Measurements from ENCODE around the gene GDNF.

DNA sequence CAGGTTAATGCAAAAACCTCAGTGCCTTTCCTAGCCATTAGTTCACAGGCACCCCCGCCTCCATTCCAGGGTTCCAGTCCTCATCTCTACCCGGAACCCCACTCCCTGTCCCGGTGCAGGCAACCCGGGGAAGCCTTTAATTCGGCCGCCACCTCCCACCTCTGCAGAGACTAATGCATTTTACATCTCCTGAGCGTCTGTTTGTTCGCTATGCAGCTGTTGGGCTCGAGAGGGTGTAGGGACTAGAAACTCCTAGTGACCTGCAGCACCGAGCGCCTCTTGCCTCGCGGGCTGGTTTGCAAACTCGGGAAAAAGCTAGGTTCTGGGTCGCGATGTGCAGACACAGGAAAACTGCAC lies 3.6 kb downstream of the GDNF start:
- TF ChIP-seq EP300 (IDR thresholded peaks at IDR 0.05) (no peak), POLR2A (IDR thresholded peaks at IDR 0.05) (no peak)
- TF ChIP-seq, protein P1, sequence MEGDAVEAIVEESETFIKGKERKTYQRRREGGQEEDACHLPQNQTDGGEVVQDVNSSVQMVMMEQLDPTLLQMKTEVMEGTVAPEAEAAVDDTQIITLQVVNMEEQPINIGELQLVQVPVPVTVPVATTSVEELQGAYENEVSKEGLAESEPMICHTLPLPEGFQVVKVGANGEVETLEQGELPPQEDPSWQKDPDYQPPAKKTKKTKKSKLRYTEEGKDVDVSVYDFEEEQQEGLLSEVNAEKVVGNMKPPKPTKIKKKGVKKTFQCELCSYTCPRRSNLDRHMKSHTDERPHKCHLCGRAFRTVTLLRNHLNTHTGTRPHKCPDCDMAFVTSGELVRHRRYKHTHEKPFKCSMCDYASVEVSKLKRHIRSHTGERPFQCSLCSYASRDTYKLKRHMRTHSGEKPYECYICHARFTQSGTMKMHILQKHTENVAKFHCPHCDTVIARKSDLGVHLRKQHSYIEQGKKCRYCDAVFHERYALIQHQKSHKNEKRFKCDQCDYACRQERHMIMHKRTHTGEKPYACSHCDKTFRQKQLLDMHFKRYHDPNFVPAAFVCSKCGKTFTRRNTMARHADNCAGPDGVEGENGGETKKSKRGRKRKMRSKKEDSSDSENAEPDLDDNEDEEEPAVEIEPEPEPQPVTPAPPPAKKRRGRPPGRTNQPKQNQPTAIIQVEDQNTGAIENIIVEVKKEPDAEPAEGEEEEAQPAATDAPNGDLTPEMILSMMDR (IDR thresholded peaks at IDR 0.05): no peak

Data from tibial nerve (tissue), 4 donors.